ENCODE data around the gene LIFR. TPM values are rescaled to one million over a fixed set of nuclear protein-coding genes. Genes with fewer than 3 reads are reported as not detected.
"Not testable (repeated sequence)": the region's sequence is repeated elsewhere in the genome, so short reads cannot be mapped to it uniquely, and the experiment has no call there.

LIFR gene
- total and polyA plus RNA-seq, 12 donors = 9.2 to 118 (median 59.0) TPM

DNA sequence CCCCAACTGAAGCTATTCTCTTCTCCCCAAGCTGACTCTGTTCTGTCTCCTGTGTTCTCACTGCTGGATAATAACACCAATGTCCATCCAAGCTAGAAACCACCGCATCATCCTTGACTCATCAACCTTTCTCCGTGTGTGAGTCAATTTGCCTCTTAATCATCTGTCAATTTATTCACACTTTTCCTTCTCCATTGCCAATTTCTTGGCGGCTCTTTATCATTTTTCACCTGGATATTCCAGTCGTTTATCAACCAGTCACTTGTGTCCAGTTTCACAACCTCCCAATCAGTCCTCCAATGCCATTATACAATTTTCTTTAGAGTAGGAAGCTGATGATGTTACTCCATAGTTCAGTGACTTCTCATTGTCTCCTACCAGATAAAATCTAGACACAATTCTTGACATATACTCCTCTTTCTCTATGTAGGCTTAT, 45.4 kb upstream of the LIFR start:
- intact Hi-C loops (cut with DNase I) = no loop called here
- Histone ChIP-seq H3K27me3 (no peaks in the 10 kb centered on the region), H3K27ac (peak overlapping the region in 1 of 5 donors; percentile 37), H3K4me1 (replicated peaks in 1 of 2) (peaks cover 0 to 12% of the 10 kb centered on the region in 2 donors), H3K4me3 (no peak overlapping the region), H3K9me3 (replicated peaks in 1 of 3) (no peaks in the 10 kb centered on the region), H3K36me3 (replicated peaks in 1 of 2) (no peaks in the 10 kb centered on the region)
- 45 to 52% (median 51%) methylated on average over 4 of the region's 4 CpGs for WGBS, 4 donors
- no peak for DNase-seq
- TF ChIP-seq POLR2A (IDR thresholded peaks at IDR 0.05) = no peak
- TF ChIP-seq, protein P1, sequence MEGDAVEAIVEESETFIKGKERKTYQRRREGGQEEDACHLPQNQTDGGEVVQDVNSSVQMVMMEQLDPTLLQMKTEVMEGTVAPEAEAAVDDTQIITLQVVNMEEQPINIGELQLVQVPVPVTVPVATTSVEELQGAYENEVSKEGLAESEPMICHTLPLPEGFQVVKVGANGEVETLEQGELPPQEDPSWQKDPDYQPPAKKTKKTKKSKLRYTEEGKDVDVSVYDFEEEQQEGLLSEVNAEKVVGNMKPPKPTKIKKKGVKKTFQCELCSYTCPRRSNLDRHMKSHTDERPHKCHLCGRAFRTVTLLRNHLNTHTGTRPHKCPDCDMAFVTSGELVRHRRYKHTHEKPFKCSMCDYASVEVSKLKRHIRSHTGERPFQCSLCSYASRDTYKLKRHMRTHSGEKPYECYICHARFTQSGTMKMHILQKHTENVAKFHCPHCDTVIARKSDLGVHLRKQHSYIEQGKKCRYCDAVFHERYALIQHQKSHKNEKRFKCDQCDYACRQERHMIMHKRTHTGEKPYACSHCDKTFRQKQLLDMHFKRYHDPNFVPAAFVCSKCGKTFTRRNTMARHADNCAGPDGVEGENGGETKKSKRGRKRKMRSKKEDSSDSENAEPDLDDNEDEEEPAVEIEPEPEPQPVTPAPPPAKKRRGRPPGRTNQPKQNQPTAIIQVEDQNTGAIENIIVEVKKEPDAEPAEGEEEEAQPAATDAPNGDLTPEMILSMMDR (IDR thresholded peaks at IDR 0.05) = no peak

DNA sequence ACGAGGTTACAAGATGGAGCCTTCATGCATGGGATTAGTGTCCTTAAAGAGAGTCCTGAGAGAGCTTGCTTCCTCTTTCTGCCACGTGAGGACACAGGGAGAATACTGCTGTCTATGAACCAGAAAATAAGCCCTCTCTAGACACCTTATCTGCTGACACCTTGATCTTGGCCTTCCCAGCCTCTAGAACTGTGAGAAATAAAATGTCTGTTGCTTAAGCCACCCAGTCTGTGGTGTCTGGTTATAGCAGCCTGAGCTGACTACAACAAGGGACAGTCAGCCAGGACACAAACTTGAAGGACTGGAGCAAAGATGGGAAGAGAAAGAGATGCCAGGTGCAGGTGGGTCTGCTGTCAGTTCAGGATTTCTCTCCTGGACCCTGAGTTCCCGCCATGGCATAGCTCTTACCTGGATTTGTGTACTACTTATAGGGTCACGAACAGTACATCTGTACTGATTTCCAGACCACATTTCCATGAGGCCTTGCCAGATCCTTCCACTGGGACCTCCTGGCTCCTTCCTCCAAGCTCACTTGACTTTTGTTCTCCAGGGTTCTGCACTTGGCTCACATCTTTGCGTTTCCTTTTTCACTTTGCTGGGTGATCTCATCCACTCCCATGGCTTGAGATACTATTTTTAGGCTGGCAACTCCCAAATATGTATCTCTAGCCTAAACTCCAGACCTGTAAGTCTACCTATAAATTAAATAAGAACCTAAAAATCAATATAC, 44.9 kb upstream of the LIFR start:
- Histone ChIP-seq H3K27ac (peak overlapping the region in 1 of 5 donors; percentile 37), H3K27me3 (no peaks in the 10 kb centered on the region), H3K36me3 (replicated peaks in 1 of 2) (no peaks in the 10 kb centered on the region), H3K4me3 (no peak overlapping the region), H3K9me3 (replicated peaks in 1 of 3) (no peaks in the 10 kb centered on the region), H3K4me1 (replicated peaks in 1 of 2) (peaks cover 0 to 12% of the 10 kb centered on the region in 2 donors)
- no peak for DNase-seq
- 67 to 79% (median 73%) methylated on average over 5 of the region's 5 CpGs for WGBS, 4 donors
- no peak for TF ChIP-seq POLR2A (IDR thresholded peaks at IDR 0.05)
- TF ChIP-seq, protein P1 (IDR thresholded peaks at IDR 0.05) = no peak
- intact Hi-C loops (cut with DNase I) = no loop called here

DNA sequence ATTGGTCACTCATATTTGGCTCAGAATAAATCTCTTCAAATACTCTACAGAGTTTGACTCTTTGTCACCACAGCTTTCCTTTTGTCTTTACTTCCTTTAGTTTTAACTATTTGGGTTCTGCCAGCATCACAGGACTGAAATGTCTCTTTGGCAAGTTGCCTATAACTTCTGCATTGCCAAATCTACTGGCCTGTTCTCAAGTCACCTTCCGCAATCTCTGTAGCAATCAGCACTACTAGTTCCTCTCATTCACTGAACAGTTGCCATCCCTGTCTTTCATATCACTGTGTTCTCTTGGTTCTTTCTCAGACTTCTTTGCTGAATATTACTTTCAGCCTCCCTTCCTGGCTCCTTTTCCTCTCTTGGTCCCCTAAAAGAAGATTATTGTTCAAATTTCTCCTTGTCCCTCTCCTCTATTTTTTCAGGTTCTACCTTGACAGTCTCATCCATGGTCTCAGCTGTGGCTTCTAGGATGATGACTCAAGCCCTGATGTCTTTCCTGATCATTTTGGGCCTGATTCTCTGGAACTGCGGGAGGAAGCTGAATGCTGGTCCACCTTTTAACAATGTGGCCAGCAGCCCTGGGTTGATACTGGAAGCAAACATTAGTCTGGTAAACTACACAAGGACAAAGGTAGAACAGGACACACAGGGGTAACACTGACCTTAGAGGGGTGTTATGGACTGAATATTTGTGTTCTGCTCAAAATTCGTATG, 44.0 kb upstream of the LIFR start:
- Histone ChIP-seq H3K27ac (no peak overlapping the region), H3K36me3 (replicated peaks in 1 of 2) (no peaks in the 10 kb centered on the region), H3K27me3 (no peaks in the 10 kb centered on the region), H3K9me3 (replicated peaks in 1 of 3) (no peaks in the 10 kb centered on the region), H3K4me1 (replicated peaks in 1 of 2) (peaks cover 0 to 12% of the 10 kb centered on the region in 2 donors), H3K4me3 (no peak overlapping the region)
- 83 to 93% (median 90%) methylated on average over 3 of the region's 3 CpGs for WGBS, 4 donors
- no peak for TF ChIP-seq POLR2A (IDR thresholded peaks at IDR 0.05)
- TF ChIP-seq, protein P1 (IDR thresholded peaks at IDR 0.05) = no peak
- intact Hi-C loops (cut with DNase I) = no loop called here
- DNase-seq = no peak

DNA sequence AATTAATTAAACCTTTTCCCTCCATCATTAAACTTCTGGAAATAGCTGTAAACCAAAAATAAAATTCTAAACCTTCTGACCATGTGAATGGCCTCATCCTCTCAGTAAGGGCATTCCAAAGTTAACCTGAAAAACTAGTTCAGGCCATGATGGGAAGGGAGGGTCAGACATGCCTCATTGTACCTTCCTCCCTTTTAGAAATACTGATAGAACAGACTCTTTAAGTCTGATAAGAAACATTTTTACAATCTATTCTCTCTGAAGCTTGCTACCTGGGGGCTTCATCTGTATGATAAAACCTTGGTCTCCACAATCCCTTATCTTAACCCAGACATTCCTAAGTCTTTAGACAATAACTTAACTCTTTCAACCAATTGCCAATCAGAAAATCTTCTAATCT, 43.3 kb upstream of the LIFR start:
- H3K27ac ChIP-seq; H3K36me3 ChIP-seq (replicated peaks in 1 of 2); H3K4me3 ChIP-seq; DNase-seq; H3K9me3 ChIP-seq (replicated peaks in 1 of 3); intact Hi-C loops (cut with DNase I); H3K27me3 ChIP-seq: not testable (repeated sequence)
- peaks cover 0 to 12% of the 10 kb centered on the region in 2 donors for H3K4me1 ChIP-seq (replicated peaks in 1 of 2)
